Loucy (cell line): ENCODE data around the gene AHRR.

Experiments
- H2AFZ ChIP-seq: fragments of 200-600 bp; sonication (generic); 2 replicates; pipeline ENCODE4 v1.6.0; 2016; ENCODE audit warnings: antibody characterized with exemption, mild to moderate bottlenecking, low read length, moderate library complexity
- H3F3A ChIP-seq: fragments of 200-600 bp; 2 replicates; pipeline ENCODE4 v1.6.0; 2016; ENCODE audit warnings: antibody characterized with exemption, low read depth, mild to moderate bottlenecking
- H3K27me3 ChIP-seq: fragments of 200-600 bp; sonication (generic); 2 replicates; pipeline ENCODE4 v1.6.1; 2014; ENCODE audit warnings: low read length, mild to moderate bottlenecking; ENCODE audit not compliant: insufficient read depth, poor library complexity, severe bottlenecking
- H3K36me3 ChIP-seq: fragments of 200-600 bp; sonication (generic); 2 replicates; pipeline ENCODE4 v1.6.1; 2016; ENCODE audit warnings: low read length; ENCODE audit not compliant: insufficient read depth
- H3K4me1 ChIP-seq: fragments of 200-600 bp; sonication (generic); 2 replicates; pipeline ENCODE4 v1.5.1; 2014; ENCODE audit warnings: low read length, mild to moderate bottlenecking; ENCODE audit not compliant: insufficient read depth, poor library complexity, severe bottlenecking
- H3K4me2 ChIP-seq: fragments of 200-600 bp; sonication (generic); 2 replicates; pipeline ENCODE4 v1.6.0; 2014; ENCODE audit warnings: antibody characterized with exemption, low read length, low read depth, mild to moderate bottlenecking; ENCODE audit not compliant: poor library complexity, severe bottlenecking
- H3K4me3 ChIP-seq: fragments of 200-600 bp; sonication (generic); 2 replicates; pipeline ENCODE4 v1.5.1; 2014; ENCODE audit warnings: low read length, mild to moderate bottlenecking, mixed read lengths; ENCODE audit not compliant: poor library complexity, severe bottlenecking
- H3K79me2 ChIP-seq: fragments of 200-600 bp; sonication (generic); 2 replicates; pipeline ENCODE4 v1.6.1; 2014; ENCODE audit warnings: low read length; ENCODE audit not compliant: insufficient read depth
- H3K9ac ChIP-seq: fragments of 200-600 bp; sonication (generic); 2 replicates; pipeline ENCODE4 v1.6.0; 2014; ENCODE audit warnings: mild to moderate bottlenecking, low read depth, low read length, moderate library complexity; ENCODE audit not compliant: poor library complexity, severe bottlenecking
- H3K9me2 ChIP-seq: fragments of 200-600 bp; sonication (generic); replicated peaks from 2 replicates; pipeline ENCODE4 v1.6.1; 2016; ENCODE audit warnings: low read depth, low read length, mixed read lengths
- H3K9me3 ChIP-seq: fragments of 200-600 bp; sonication (generic); 2 replicates; pipeline ENCODE4 v1.6.1; 2014; ENCODE audit warnings: mild to moderate bottlenecking, antibody characterized with exemption, low read length, low read depth; ENCODE audit not compliant: insufficient read depth
- H4K20me1 ChIP-seq: fragments of 200-600 bp; sonication (generic); 2 replicates; pipeline ENCODE4 v1.6.0; 2014; ENCODE audit warnings: antibody characterized with exemption, low read length, mild to moderate bottlenecking; ENCODE audit not compliant: insufficient read depth, poor library complexity, severe bottlenecking
- EZH2phosphoT487 ChIP-seq: fragments of 200-600 bp; IDR thresholded peaks from 2 replicates; pipeline ENCODE4 v1.6.1; 2018; ENCODE audit warnings: antibody characterized with exemption, mild to moderate bottlenecking, moderate library complexity, borderline replicate concordance
- TF ChIP-seq, protein P1 (sequence below): fragments of 200-600 bp; sonication (generic); conservative IDR thresholded peaks from 2 replicates; pipeline ENCODE4 v1.5.1; 2014; ENCODE audit warnings: mild to moderate bottlenecking, antibody characterized with exemption, low read length

The AHRR gene

DNA sequence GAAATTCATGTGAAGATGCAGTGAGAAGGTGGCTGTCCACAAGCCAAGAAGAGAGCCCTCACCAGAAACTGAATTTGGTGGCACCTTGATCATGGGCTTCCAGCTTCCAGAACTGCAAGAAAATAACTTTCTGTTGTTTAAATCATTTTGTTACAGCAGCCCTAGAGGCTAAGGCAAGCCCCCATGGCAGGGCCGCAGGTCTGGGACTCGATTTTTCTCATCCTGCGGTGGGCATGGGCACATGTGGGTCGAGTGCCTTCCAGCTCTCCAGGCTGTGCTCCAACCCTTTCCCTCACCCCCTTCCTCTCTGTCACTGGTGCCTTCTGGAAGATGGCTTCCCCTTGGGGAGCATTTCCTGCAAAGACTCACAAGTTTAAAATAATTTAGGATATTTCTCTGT, 40.7 kb downstream of the AHRR start:
- Histone ChIP-seq H3K4me1 (no peaks in the 10 kb centered on the region), H4K20me1 (no peaks in the 10 kb centered on the region), H3K79me2 (no peaks in the 10 kb centered on the region), H3K9me3 (0 out of 2 replicates have a peak, but pooled peaks cover 7% of the 10 kb centered on the region), H3K9ac (no peak overlapping the region), H3K9me2 (no peaks in the 10 kb centered on the region), H3K4me2 (no peak overlapping the region), H3F3A (no peaks in the 10 kb centered on the region), H2AFZ (no peak overlapping the region), H3K27me3 (no peaks in the 10 kb centered on the region), H3K4me3 (no peak overlapping the region), H3K36me3 (no peaks in the 10 kb centered on the region)
- TF ChIP-seq, protein P1, sequence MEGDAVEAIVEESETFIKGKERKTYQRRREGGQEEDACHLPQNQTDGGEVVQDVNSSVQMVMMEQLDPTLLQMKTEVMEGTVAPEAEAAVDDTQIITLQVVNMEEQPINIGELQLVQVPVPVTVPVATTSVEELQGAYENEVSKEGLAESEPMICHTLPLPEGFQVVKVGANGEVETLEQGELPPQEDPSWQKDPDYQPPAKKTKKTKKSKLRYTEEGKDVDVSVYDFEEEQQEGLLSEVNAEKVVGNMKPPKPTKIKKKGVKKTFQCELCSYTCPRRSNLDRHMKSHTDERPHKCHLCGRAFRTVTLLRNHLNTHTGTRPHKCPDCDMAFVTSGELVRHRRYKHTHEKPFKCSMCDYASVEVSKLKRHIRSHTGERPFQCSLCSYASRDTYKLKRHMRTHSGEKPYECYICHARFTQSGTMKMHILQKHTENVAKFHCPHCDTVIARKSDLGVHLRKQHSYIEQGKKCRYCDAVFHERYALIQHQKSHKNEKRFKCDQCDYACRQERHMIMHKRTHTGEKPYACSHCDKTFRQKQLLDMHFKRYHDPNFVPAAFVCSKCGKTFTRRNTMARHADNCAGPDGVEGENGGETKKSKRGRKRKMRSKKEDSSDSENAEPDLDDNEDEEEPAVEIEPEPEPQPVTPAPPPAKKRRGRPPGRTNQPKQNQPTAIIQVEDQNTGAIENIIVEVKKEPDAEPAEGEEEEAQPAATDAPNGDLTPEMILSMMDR: no peak
- TF ChIP-seq EZH2phosphoT487: no peak

DNA sequence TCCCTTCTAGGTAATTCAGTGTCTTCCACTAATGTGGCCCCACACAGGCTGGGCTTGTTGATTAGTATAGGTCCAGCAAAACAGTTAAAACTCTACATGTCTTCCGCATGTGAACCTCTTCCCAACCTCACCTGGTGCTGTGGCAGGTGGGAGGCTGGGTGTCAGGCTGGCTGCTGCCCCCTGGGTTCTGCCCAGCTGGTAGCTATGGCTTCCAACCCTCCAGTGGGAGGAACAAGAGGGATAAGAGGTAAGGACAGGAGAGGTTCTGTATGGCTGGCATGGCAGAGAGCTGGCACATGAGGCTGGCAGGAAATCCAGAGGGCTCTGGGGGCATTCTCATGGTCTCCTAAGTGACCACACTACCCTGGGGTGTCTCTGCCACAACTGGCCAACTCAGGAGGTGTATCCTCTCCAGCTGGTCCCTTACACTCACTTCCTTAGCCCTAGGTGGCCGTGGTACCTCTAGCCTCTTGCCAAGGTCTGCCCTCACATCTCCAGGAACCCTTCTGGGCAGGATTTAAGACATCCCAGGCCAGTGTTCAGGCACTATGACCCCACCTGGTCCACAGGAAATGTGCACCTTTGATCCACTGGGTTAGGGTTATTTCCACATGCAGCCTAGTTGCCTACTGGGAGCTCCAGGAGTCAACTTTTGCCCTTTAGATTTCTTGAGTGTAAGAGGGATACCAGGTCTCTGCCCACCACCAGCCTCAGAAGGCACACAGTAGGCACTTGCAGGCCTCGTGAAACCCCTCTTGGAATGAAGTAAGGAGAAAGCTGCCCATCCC, 41.7 kb downstream of the AHRR start:
- no peak overlapping the region for H3K4me3 ChIP-seq
- no peaks in the 10 kb centered on the region for H3K79me2 ChIP-seq
- H3K27me3 ChIP-seq: no peaks in the 10 kb centered on the region
- H3K9ac ChIP-seq: no peak overlapping the region
- H2AFZ ChIP-seq: no peak overlapping the region
- no peaks in the 10 kb centered on the region for H4K20me1 ChIP-seq
- no peaks in the 10 kb centered on the region for H3K9me2 ChIP-seq
- H3K9me3 ChIP-seq: 0 out of 2 replicates have a peak, but pooled peaks cover 7% of the 10 kb centered on the region
- TF ChIP-seq, protein P1: no peak
- TF ChIP-seq EZH2phosphoT487: no peak
- H3K36me3 ChIP-seq: no peaks in the 10 kb centered on the region
- H3F3A ChIP-seq: no peaks in the 10 kb centered on the region
- H3K4me2 ChIP-seq: no peak overlapping the region
- peaks cover 3% of the 10 kb centered on the region for H3K4me1 ChIP-seq

DNA sequence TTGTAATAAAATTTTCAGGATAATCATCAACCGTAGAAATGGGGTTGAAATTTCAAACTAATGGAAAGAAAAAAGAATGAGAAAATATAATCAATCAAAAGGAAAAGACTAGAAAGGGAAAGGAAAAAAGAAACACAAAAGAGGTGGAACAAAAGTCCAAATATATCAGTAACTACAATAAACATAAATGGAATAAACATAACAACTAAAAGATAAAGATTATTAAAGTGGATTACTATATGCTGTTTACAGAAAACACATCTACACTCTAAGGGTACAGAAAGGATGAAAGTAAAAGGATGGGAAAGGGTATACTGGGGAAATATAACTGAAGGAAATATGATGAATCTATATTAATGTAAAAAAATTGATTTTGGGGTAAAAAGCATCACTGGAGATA, 43.0 kb downstream of the AHRR start:
- TF ChIP-seq, protein P1: no peak
- no peak for TF ChIP-seq EZH2phosphoT487
- 0 out of 2 replicates have a peak, but pooled peaks cover 7% of the 10 kb centered on the region for H3K9me3 ChIP-seq
- H3F3A ChIP-seq: no peaks in the 10 kb centered on the region
- H3K9ac ChIP-seq: no peak overlapping the region
- H3K4me2 ChIP-seq: no peak overlapping the region
- H3K4me1 ChIP-seq: peaks cover 16% of the 10 kb centered on the region
- no peaks in the 10 kb centered on the region for H3K27me3 ChIP-seq
- no peaks in the 10 kb centered on the region for H3K36me3 ChIP-seq
- no peaks in the 10 kb centered on the region for H3K9me2 ChIP-seq
- no peaks in the 10 kb centered on the region for H3K79me2 ChIP-seq
- no peak overlapping the region for H3K4me3 ChIP-seq
- H4K20me1 ChIP-seq: no peaks in the 10 kb centered on the region
- no peak overlapping the region for H2AFZ ChIP-seq
